GM19468 (cell line): ENCODE measurements around the gene CLDN7.
A peak's percentile ranks its signal among the peaks of the same experiment; 100 is the strongest.

Source experiments
- ATAC-seq: cut with Tn5 transposase; IDR thresholded peaks from one replicate; pipeline ENCODE4 v1.9.1; 2021; ENCODE audit warnings: mild to moderate bottlenecking, moderate library complexity, moderate number of reproducible peaks; ENCODE audit not compliant: unreplicated experiment; ENCODE audit errors: extremely low read depth

Gene CLDN7

GRCh38 chr17:7239091-7240027, 22.9 kb downstream of the CLDN7 start, which contains the start of gene PHF23:
TSS of gene PHF23 (minus strand) at chr17:7239457. CDS start at chr17:7239279, 178 bp downstream.
- peak; percentile 54 for ATAC-seq

- ATAC-seq, result no peak
These were observed 23.7 kb downstream of the CLDN7 start for GRCh38 chr17:7238420-7239090.

- ATAC-seq, result no peak
These were observed 24.4 kb downstream of the CLDN7 start for GRCh38 chr17:7237761-7238419.

DNA sequence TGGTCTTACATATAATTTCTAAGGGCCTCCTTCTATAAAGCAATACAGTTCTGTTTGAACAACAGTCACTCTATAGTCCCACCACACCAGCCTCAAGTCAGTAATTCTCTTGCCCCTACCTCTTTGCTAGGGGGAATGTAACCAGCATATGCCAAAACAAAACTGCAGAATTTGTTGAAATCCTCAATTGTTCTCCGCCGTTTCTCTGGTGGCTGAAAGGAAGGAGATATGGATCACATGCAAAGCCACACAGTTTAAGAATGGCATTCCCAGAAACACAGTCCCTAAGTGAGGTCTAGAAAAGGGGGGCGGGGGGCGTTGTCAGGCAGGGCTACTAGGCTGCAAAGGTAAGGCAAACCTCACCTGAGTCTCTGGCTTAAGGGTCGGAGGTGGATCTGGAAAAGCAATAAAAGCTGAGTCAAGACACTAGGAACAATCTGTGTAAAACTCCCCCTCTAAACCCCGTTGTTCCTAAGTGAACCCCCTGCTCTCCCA, 25.0 kb downstream of the CLDN7 start:
- no peak for ATAC-seq

DNA sequence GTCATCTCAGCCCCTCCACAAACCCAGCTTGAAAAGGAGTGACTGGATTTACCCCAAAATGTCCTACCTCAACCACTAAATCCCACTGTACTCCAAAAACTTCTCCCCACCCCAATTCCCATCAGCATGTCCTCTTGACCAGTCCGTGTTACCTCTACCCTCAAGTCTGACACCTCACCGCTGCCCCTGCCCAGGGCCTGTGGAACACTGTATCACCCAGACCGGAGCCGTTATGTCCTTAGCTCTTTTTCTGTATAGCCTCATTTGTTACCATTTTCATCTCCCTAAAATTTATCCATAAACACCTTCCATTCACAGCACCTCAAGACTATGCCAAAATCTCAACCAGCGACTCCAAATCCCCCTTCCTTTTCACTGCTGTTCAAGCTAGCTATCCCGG, 25.5 kb downstream of the CLDN7 start:
- ATAC-seq, result no peak

DNA sequence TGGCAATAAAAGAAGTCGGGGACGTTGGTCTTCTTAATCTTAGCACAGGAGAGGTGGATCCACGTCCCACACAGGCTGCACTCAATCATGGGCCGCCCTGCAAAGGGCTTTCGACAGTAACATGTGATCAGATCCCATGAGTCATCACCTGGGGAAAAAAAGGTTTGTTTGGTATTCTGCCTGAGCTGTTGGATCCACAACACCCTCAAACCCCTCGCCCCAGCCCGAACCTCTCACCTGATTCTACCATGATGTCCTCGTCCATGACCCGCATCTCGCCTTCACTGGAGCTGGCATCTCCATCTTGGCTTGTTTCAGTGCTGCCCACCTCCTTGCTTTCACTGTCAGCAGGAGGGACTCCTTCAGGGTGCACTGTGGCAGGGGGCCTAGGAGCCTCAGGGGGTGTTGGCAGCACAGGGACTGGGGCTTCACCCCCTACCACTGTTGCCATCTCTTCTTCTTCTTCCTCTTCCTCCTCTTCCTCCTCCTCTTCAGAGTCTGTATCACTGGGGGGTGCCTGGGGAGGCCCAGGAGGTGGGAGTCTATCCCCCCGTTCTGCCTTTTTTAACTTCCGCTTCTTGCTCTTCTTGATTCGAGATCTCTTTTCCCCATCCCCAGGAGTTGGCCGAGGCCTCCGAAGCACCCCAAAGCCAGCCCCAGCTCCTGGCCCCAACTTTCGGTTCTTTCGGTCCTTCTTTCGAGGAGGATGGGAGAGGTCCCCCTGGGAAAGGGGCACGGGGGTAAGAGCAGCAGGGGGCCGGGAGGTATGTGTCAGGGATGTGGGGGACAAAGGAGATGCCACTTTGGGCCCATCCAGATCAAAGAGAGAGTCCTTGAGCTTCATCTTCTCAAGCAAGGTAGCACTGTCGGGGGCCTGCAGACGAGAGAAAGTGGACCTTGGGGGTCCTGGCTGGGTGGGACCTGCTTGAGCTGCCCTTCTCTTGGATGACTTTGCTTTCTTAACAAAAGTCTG, 26.3 kb downstream of the CLDN7 start:
- no peak for ATAC-seq

DNA sequence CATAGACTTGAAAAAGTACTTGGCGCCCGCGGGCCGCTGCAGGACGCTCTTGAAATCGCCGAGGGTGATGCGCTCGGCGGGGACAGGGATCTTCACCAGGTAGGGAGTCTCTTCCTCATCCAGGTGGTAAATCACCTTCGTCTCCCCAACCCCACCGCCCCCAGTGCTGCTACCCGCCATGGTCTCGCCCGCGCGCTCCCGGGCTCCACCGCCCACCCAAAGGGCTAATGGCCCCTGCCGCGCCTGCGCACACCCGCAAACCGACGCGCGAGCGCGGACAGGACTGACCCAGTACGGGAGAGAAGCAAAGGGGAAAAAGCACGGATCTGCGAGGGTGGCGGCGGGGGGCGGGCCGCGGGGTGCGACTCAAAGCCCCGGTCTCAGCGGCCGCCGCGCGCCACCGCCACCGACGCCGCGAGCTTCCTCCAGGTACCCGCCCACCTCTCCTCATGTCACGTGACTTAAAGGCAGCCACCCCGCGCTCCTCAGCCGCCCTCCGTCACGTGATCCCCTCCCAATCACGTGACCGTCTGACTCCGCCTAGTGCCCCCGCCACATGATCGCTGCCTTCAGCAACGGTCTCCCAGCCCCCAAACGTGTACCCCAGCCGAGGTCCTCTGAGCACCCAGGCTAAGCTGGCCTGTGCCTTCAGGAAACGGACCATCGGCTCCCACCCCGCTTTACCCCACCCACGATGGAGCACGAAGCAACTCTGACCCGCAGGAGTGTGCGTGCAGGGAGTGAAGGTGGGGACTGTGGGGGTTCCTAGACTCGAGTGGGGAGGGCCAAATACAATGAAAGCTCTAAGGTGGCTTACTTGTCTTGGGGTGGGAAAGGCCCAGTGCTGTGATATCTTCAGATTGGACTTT, 28.0 kb downstream of the CLDN7 start, which contains the start of gene DVL2:
Gene DVL2 (minus strand): TSS at position 435 of the 869 bp plus-strand sequence. CDS start 255 bp downstream, at position 180.
- ATAC-seq, result peak; percentile 59

GRCh38 chr17:7233701-7234082, 28.6 kb downstream of the CLDN7 start:
- no peak for ATAC-seq

DNA sequence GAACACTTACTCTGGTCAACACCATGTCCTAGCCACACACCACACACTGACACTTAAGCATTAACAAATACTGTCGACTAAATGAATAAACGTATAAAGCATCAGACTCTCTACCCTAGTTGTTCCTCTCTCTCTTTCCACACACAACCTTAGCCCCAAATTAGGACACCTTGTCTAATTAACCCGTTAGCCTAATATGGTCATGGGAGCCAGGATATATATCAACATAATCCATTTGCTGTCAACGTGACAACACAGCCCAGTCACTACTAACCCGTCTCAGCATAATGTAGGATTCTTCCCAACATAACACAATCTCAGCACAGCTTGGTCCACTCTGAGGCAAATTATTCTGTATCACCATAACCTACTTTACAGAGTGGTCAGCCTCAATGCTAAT, 30.2 kb downstream of the CLDN7 start:
- ATAC-seq, result no peak

- ATAC-seq, result no peak
These were observed 32.8 kb downstream of the CLDN7 start for GRCh38 chr17:7229504-7229903.

GRCh38 chr17:7228920-7229319, 33.4 kb downstream of the CLDN7 start:
- ATAC-seq, result no peak

DNA sequence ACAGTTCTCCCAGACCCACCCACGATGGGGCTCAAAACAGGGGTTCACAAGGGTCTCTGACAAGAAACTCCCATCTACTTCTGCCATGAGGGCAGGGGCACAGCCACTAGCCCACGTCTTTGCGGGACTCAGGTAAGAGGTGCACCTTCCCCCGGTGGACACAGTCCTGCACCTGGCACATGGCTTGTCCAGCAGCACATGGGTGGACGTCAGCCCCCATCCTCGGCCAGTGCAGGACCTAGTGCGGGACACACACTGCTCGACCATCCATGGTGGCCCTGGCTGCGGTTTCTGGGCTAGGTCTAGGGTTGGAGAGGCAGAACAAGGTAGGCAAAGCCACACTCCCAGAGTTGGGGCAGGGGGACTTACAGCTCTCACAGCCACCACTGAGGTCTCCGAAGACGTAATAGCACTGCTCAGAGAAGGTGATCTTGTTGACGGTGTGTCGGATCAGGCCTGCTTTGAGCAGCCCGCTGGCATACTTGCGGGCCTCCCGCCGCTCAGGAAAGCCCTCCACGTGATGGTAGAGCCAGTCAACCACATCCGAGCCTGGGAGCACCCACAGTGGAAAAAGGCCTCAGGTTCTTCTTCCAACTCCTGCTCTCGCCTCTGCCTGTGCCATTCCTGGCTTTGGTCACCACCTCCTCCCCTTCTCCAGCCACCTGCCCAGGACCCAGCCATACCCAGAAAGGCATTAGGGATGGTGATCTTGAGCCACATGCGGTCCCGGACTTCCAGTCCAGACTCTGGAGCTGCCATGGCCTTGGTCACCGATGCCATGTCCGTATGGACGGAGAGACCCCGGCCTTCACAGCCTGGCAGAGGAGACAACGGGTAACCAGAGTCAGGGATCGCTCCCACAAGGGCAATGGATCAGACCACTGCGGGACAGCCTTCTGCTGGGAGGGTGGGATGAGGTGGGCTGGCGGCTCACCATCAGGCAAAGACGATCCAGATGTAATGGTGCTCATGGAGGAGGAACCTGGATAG, 35.3 kb downstream of the CLDN7 start:
- ATAC-seq, result no peak

DNA sequence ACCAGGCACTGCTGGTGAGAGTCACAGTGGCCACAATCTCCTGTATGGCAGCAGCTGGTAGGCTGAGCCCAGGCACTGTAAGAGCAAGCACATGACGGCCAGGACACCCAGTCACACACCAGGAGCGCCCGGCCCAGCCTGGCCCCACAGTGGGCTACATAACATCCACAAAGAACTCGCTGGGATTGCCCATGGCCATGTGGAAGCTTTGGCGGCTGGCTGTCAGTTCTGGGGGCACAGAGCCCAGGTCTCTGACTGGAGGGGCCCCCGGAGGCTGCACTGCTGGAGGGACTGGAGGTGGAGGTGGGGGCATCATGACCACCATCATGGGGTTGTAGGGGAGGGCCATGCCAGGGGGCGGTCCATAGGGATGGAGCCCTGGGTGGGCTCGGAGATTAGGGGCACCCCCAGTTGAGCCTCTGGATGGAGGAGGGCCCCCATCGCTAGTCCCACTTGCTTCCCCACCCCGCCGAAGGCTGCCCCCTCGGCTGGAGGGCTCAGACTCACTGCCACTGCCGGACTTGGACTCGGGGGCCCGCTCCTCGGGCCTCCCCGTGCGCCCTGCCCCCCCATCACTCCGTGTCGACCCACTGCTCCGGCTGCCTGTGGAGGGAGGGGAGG, 36.5 kb downstream of the CLDN7 start:
- no peak for ATAC-seq

- ATAC-seq, result no peak
These were observed 37.6 kb downstream of the CLDN7 start for GRCh38 chr17:7224661-7225111.

DNA sequence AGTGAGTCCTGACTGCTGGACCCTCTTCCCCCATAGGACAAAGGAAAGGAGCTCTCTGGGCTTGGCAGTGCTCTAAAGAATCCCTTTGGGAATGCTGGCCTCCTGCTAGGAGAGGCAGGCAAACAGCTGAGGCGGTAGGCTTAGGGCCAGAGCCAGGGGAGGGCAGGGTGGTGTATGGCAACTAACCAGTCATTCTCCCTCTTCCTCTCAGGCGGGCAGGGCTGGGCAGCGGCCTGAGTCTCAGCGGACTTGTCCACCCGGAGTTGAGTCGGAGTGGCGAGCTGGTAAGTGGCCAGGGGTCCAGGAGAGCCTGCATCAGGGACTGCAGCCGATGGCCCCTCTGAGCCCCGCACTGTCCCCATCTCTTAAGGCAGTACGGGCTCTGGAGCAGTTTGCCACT, 38.2 kb downstream of the CLDN7 start:
- ATAC-seq, result no peak

- no peak for ATAC-seq
These were observed 38.9 kb downstream of the CLDN7 start for GRCh38 chr17:7223375-7223774.

DNA sequence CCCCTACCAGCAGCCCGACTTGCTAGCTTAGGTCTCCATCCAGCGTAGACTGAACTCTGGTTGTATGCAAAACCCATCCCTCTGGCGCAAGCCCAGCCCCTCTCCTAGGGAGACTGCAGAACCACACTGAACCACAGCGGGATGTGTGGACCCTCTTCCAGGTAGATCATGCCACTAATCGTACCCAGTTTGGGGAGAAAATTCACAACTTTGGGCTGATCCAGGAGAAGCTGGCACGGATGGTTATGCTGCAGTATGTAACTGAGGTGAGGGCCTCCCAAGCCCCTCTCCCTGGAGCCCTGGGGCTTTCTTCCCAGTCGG, 39.3 kb downstream of the CLDN7 start:
- no peak for ATAC-seq
